DMS153 treated with DMSO at 0.1 percent for 48 hours (cell line): ENCODE measurements around the gene ENTHD1.
"Not testable (repeated sequence)": the region's sequence is repeated elsewhere in the genome, so short reads cannot be mapped to it uniquely, and the experiment has no call there.

Source experiments
- DNase-seq: peaks from one replicate; lab custom pipeline; 2025; ENCODE audit not compliant: unreplicated experiment; lab: John Stamatoyannopoulos, UW

Gene ENTHD1

DNA sequence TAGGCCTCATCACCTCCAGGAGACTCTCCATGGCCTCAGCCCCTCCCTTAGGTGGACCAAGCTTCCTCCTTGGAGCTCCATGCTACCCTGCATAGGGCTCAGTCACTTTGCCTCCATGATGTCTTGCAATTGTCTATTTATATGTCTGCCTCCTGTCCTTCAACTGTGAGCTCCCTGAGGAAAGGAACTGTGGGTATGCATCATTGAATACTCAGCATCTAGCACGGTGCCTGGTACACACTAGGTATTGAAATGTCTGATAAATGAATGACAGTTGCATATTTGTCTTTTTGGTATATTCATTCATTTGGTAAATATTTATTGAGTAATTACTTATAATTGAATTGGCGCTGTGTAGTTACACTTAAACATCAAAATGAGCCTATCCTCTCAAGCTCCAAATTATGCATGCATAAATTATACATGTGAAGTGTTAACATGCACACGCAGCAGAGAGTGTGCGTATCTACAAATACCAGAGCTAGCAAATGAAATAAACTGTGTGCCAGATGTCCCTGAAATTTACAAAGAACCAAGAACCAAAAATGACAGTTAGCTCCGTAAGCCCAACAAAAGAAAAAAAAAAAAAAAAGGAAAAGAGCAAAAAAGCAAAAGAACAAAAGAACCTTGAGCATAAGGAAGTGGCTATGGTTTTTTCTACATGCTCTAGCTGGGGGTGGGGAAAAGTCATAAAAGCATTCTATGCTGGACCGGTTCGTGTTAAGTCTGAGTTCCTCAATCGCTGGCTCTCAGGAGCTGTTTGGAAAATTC, 32.5 kb upstream of the ENTHD1 start:
- DNase-seq = peak; percentile 39

DNA sequence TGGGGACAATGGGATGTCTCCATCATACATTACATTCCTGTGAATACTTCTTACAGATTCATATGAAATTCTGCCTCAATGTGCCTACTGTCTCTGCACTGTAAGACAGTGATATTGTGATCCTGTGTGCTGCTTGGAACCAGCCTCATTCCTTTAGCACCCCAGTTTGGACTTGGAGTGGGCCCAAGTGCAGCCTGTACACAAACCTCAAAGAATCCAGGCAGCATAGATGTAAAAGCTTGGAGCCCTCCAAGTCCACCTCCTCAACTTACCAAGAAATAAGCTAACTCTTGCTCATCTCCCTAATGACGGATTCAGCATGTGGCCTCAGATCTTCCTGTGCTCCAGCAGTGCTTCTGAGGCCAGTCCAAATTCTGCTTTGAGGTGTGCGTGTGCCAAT, 31.7 kb upstream of the ENTHD1 start:
- no peak for DNase-seq

DNA sequence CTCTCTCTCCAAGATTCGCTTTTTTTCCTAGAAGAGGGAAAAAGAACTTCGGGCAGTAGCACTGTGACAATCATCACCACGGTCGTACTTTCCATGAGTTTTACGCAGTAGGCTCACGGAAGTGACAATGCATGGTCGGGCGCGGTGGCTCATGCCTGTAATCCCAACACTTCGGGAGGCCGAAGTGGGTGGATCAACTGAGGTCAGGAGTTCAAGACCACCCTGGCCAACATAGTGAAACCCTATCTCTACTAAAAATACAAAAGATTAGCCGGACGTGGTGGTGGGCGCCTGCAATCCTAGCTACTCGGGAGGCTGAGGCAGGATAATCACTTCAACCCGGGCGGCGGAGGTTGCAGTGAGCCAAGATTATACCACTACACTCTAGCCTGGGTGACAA, 30.7 kb upstream of the ENTHD1 start:
- DNase-seq = no peak

DNA sequence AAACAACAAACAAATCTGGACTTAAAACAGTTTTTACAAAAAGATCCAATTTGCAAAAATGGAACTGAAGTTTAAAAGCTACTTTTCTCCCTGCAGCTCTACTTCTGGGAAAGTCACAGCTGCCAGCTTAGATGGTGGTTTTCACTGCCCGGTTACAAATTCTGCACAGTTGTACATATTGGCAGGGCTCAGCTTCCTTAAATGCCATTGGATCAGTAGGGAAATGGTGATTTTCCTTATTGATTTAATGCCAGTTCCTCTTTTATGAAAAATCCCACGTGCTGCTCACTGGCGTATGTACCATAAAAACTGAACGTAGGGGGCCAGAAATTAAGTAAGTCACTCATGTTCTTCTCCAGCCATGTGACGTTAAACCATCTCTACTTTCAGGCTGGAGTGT, 30.1 kb upstream of the ENTHD1 start:
- DNase-seq = no peak

DNA sequence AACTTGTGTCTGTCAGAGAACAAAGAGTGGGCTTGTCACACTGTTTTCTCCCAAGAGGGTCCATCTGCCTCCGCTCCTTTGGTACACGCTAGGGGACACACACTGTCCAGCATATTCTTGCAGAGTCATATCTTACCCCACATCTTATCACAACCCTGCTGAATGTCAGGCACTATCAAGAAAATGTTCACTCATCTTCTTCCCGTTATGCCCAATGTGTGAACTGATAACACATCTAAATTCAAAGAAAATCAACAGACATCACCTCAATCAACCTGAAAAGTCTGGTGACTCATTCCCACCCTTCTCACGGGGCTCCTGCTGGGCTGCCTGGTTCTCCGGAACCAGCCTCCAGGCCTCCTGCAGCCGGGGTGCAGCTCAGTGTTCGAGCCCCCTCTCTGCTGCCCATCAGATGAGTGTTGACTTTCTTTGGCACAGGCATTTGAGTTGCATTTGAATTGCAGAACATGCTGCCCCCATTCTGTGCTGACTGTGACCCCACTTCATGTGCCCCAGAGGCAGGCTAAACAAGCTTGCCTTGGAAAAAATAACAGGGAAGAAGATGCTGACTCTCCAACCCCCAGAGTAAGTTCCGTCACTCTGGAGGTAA, 26.7 kb upstream of the ENTHD1 start:
- no peak for DNase-seq

DNA sequence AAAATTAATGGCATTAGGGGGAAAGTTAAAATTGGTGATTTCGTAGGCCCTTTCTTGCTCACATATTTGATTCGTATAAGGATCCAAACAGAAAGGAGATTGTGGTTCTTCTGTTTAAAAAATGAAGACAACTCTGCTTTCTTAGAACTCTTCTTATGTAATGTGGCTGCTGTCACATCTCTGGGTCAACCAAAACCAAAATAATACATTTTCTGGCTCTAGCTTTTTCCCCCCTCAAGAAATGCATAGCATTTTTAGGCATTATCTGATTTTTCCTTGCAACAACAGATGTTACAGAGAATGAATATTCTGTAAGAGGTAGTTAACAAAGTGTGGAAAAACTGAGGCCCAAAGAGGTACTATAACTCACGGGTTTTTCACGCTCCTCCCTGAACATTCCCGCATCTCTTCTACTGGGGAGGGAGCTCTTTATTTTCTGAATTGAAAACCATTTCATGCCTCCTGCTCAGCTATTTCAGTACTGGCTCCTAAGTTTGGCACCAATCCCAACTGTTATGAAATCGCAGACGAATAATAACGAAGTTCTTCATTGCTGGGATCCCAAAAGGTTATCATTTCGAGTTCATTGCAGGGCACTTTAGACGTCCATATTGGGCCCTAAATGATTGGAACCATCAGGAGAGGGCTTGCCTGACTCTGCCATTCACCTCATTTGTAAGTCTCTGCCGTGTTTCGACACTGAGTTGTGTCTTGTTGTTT, 24.4 kb upstream of the ENTHD1 start:
- no peak for DNase-seq

DNA sequence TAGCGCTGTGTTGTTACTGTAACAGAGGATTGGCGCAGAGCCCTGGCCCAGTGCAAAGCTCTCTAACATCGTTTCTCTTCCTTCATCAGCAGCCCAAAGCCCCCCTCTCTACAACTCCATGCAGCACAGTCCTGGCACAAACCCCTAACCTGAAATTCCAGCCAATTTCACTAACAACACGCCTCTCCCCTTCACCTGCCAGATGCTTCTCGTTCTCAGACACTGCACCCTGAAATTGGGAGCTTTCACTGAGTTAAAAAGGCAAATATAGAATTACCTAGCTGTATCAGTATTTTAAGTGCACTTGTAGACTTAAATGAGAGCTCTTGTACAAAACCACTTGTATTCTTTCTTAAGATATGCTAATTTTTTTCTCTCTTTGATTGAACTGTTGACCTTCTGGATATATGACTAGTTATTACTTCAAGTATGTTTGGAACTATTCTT, 23.7 kb upstream of the ENTHD1 start:
- no peak for DNase-seq

DNA sequence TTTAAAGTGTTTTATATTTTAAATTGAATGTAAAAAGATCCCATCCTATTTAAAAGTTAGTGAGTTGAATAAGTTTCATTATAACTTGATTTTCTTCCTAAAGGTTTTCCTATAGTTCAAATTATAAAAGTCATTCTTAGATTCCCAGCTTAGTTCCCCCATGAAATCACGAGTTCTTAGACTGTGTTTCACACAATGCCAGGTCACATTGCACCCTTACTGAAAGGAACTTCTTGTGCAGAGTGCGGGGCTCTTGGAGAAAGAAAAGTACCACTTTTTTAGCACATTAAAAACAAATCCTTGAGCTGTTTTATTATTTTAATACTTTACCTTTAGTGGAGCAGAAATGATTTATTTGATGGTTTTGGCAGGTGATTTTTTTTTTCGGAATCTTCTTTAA, 22.9 kb upstream of the ENTHD1 start:
- no peak for DNase-seq

DNA sequence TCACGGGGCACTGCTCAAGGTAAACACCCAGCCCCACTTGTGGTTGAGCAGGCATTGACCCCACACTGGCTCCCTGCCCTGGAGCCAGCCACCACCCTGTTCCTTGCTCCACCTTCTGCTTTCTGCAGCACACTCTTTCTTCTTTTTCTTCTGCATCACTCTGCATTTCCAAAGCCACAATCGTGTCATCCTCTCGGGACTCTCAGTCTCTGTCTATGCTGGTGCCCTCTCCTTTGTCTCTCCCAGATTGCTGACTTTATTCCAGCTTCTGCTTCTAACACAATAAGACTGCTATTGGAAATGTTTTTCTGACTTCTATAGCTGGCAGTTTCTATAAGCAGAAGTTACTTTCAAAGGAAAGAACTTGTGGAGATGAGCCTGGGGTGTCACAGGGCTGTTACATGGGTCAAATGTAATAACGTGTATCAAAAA, 21.8 kb upstream of the ENTHD1 start:
- DNase-seq = no peak

DNA sequence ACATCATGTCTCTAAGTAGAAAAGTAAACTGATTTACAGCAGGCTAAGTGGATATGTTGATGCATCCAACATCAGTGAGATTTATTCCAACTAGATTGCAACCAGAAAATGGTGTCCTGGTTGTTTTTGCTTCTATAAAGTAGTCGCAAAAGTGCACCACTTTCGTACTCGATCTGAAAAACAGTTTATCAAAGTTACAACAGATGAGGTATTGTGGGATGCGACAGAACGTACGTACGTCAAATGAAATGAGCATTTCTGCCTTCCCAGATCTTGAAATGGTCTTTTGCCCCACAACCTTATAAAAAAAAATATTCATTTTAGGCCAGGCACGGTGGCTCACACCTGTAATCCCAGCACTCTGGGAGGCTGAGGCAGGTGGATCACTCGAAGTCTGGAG, 21.0 kb upstream of the ENTHD1 start:
- no peak for DNase-seq

DNA sequence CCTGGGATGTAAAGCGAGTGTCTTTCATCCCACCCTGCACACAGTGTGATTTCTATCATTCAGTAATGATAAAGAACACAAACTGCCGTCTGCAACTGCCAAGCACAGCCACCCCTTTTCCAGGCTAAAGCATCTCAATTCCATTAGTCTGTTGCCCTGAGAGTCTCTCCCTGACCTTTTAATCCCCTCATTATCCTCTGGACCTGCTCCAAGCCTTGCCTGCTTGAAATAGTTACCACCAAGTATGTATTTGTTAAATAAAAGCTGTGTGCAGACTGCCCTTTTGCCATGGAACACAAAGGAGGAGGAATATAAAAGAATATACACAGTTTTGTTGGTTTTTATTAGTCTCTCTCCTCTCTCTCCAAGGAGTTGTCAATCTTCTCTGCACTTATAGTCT, 20.3 kb upstream of the ENTHD1 start:
- DNase-seq = no peak

DNA sequence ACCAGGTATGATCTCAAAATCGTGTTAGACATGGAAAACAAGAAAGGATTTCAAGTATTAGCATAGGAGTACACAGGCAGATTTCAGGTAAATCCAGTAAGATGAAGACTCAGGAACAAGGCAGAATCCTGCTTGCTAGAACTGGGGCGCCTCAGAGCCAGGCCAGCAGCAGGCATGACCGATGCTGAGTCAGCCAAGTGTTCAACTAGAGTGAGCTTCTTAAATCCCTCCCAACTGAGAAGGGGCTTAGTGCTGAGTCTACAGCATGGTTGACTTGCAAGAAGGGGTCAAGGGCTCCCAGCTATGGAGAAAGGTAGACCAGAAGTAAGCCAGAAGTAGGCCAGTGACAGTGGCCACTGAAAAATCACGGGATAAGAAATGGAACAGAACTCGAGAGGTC, 19.8 kb upstream of the ENTHD1 start:
- DNase-seq = no peak

DNA sequence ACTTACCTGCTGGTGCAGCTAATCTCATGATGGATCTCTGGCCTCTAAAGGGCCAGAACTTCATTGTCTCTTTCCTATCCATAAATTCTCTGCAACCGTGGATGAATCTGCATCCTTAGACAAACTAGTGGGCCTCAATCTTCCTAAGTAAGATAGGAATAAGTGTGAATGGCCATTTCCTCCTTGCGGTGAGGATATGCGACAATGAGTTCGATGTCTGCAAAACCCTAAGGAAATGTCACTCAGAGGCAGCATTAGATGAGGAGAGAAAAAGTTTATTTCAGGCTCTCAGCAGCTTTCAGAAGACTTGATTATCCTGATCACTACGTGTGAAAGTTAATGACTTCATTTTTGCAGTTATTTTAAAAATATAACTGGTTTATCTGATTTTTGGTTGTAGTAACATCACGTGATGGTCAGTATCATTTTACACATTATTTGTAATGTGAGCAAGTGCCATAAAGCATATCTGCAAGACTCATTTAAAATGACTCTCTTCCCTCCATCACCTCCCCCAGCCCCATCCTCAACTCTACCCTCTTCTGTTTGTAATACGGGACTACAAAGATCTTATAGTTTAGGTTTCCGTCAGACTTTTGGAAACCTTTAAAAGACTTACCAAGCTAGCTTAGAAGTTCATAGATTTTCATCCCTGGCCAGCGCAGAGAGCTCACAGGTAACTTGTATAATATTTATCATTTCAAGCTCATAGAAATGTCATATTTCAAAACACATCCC, 17.5 kb upstream of the ENTHD1 start:
- DNase-seq = no peak

DNA sequence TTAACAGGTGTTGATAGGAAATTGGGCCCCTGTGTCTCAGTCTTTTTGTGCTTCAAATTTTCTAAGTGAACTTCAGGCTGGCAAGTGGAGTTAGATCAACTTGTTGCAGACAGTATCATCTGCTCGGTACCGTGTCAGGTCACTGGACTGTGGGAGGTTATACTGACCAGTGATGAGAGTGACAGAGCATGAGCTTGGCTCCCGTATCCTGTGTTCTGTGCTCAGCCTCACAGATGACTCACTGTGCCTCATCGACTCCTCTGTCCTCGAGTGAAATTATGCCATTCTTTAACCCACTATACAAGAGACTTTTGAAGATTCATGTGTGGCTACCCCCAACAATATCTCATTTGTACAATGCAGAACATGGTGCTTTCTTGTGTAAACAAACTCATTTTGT, 15.2 kb upstream of the ENTHD1 start:
- DNase-seq = no peak

DNA sequence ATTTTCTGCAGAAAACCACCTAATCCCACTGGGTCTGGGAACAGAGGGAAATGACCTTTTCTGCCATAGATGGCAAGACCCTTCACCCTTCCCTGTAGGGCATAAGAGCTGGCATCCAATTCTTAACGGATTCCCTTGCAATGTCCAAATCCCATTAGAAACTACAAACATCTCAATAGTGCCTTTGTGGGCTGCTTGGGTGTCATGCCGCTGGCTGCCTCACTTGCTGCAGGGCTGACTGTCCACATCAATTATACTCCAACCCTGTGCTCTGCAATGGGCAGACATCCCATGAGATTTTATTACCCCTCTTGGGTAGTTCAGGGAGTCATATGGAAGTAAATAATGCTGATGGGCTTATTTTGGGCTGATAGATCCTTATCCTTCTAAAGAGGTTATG, 14.6 kb upstream of the ENTHD1 start:
- no peak for DNase-seq

DNA sequence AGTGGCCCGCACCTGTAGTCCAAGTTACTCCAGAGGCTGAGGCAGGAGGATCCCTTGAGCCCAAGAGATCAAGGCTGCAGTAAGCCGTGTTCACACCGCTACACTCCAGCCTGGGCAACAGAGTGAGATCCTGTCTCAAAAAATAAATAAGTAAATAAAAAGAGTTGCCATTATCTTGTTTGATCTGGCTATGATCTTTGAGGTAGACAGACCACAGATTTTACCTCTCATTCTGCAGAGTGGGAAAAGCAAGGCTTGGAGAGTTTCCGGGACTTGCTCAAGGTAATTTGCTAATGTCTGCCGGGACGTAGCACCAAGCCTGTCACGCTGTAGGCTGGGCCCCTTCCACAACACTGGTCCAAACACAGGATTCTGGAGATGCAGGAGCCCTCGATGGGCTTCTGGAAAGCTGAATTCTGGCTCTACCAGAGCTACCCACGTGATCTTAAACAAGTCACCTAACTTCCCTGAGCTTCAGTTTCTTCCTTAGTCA, 14.1 kb upstream of the ENTHD1 start:
- no peak for DNase-seq

DNA sequence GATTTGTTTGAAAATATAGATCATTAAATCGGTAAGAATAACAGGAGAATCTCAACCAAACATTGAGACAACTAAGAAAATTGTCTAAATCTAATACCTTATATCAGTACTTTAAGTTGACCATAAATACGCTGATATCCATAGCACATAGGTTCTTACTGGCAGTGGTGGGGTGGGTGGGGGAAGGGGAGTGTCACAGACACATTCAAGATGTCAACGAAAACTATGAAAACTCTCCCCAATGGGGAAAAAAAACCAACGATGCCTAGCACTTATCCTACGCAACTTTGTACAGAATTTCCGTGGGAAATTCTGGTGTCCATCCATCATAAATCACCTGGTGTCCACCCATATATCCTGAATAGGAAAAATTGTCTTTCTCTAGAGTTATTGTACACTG, 13.5 kb upstream of the ENTHD1 start:
- DNase-seq = no peak

DNA sequence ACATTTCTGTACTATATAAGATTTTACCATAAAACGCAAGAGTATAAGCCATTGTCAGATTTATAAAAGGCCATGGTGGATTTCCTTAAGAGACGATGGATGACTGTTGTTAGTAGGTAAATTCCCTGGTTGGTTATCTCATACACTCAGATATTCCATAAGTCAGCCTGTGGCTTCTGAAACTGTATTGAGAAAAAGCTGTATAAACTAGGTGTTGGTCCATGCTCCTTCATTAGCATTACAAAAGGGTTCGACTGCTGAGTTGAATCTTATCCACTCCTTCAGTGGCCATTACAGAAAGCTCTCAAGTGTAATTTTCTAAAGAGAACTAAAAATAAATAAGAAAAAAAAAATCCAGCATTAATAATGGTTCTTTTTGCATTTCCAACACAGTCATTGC, 12.6 kb upstream of the ENTHD1 start:
- no peak for DNase-seq

DNA sequence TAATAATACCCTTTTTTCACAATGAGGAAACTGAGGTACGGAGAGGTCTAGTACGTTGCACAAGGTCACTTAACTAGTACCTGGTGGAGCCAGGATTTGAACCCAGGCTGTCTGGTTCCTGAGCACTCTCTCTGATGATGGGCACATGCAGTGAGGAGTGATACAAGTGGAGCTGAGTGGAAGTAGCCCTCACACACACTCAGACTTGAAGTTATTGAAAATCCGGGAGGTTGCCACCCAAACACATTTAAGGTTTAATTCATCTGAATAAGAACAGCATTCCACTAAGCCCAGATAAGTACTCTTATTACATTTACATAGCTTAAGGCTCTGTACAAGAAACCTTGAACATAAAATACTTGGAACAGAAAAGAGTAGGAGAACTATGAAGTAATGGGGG, 12.1 kb upstream of the ENTHD1 start:
- DNase-seq = no peak

DNA sequence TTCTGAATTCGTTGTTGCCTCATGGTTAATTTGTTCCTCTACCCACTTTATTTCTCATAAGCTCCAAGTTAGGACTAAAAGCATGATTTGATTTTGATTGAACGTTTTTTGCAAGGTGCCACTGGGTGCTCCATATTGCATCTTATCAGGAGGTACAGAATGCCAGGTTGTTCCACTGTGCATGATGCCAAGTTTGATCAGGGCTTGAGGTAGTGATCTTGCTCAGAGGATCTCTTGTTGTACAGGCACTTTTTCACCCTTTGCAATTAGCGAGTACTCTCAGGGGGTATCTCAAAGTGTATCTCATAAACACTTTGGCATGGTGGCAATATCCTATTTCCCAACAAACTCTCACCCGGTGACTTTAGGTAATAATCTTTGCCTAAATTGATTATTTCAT, 11.3 kb upstream of the ENTHD1 start:
- no peak for DNase-seq

DNA sequence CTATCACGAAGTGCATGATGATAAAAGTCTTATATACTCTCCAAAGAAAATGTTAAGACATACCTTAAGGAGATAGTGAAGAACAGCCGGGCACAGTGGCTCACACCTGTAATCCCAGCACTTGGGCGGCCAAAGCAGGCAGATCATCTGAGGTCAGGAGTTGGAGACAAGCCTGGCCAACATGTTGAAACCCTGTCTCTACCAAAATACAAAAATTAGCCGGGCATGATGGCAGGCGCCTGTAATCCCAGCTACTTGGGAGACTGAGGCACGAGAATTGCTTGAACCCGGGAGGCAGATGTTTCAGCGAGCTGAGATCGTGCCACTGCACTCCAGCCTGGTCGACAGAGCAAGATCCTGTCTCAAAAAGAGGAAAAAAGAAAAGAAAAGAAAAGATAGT, 10.5 kb upstream of the ENTHD1 start:
- not testable (repeated sequence) for DNase-seq
